HCT116 (cell line): Measurements from ENCODE around the gene CDH1. TPM values are rescaled to one million over a fixed set of nuclear protein-coding genes. Genes with fewer than 3 reads are reported as not detected.

Experiments
- ATAC-seq: fragments of 200-7000 bp; cut with Tn5 transposase; 2 replicates; pipeline ENCODE4 v1.9.1; 2020; ENCODE audit warnings: mild to moderate bottlenecking, moderate library complexity
- BruUV-seq: library from RNA; stranded (reverse); fragments of 400-500 nt; replicated peaks from 2 replicates; lab custom pipeline; 2021; lab: Mats Ljungman, UMichigan
- CTCF ChIA-PET: fragments of 300-600 bp; sonication (Branson Sonifier 250); formaldehyde crosslinking; loops from one replicate; lab custom pipeline; 2021; ENCODE audit warnings: antibody characterized with exemption; lab: Charles Lee
- POLR2A ChIA-PET: fragments of 300-600, 350-600 bp; sonication (Branson Sonifier 250); formaldehyde crosslinking; loops from one replicate; lab custom pipeline; 2021; ENCODE audit warnings: antibody characterized with exemption; lab: Charles Lee
- RAD21 ChIA-PET, 2 experiments: fragments of 300-600 bp; sonication (Branson Sonifier 250); formaldehyde crosslinking; loops; one replicate each; lab custom pipeline; 2023; ENCODE audit warnings: low total read pairs in 2 of 2; ENCODE audit not compliant: uncharacterized antibody in 2 of 2, unreplicated experiment in 2 of 2, low non-redundant PET in 1 of 2; lab: Charles Lee
- DNase-seq: peaks from one replicate; pipeline ENCODE4 v3.0.0-alpha.2; 2010; ENCODE audit warnings: low read depth, low spot score
- H2AFZ ChIP-seq: fragments of 200-600 bp; shearing (Covaris generic), sonication (generic); 2 replicates; pipeline ENCODE4 v1.6.1; 2017; ENCODE audit warnings: low read depth, mixed run types, mixed read lengths, antibody characterized with exemption, low read length; ENCODE audit not compliant: poor library complexity, severe bottlenecking
- H3K27ac ChIP-seq: 2 replicates; pipeline ENCODE4 v1.5.1; 2012; ENCODE audit warnings: low read depth, low read length
- H3K27me3 ChIP-seq: fragments of 200-600 bp; sonication (generic); 2 replicates; pipeline ENCODE4 v1.6.1; 2016; ENCODE audit warnings: mixed run types, low read length, mixed read lengths; ENCODE audit not compliant: insufficient read depth
- H3K36me3 ChIP-seq, 2 experiments: fragments of 200-500 bp in 1 of 2; fragments of 200-600 bp in 1 of 2; sonication (Bioruptor generic) in 1 of 2; sonication (generic) in 1 of 2; 2 replicates each; pipeline versions ENCODE4 v1.5.1 to v1.6.1; 2014 to 2016; ENCODE audit warnings: low read length in 2 of 2, inconsistent platforms in 1 of 2, mixed read lengths in 1 of 2, mixed run types in 1 of 2; ENCODE audit not compliant: insufficient read depth in 2 of 2, control insufficient read depth in 1 of 2
- H3K4me1 ChIP-seq, 2 experiments: fragments of 200-600 bp in 1 of 2; sonication (generic) in 1 of 2; 2 replicates each; pipeline versions ENCODE4 v1.5.1 to v1.6.1; 2012 to 2017; ENCODE audit warnings: low read length in 2 of 2, inconsistent platforms in 1 of 2, mild to moderate bottlenecking in 1 of 2, mixed read lengths in 1 of 2, mixed run types in 1 of 2, moderate library complexity in 1 of 2; ENCODE audit not compliant: insufficient read depth in 2 of 2, control insufficient read depth in 1 of 2
- H3K4me2 ChIP-seq: fragments of 200-600 bp; sonication (generic); 2 replicates; pipeline ENCODE4 v1.6.1; 2017; ENCODE audit warnings: mixed run types, low read length, mixed read lengths
- H3K4me3 ChIP-seq, 2 experiments: fragments of 200-600 bp in 1 of 2; sonication (generic) in 1 of 2; replicated peaks in 1 of 2; 2 replicates each; pipeline ENCODE4 v1.5.1; 2011 to 2016; ENCODE audit warnings: low read length in 2 of 2, control low read depth in 1 of 2, low read depth in 1 of 2, mild to moderate bottlenecking in 1 of 2, mixed read lengths in 1 of 2, mixed run types in 1 of 2
- H3K79me2 ChIP-seq: fragments of 200-600 bp; sonication (generic); 2 replicates; pipeline ENCODE4 v1.6.1; 2017; ENCODE audit warnings: mild to moderate bottlenecking, mixed run types, low read length, moderate library complexity, mixed read lengths; ENCODE audit not compliant: insufficient read depth
- H3K9ac ChIP-seq: fragments of 200-600 bp; sonication (generic); 2 replicates; pipeline ENCODE4 v1.6.1; 2016; ENCODE audit warnings: low read length, mixed read lengths
- H3K9me2 ChIP-seq: fragments of 200-600 bp; sonication (generic), shearing (Covaris generic); 2 replicates; pipeline ENCODE4 v1.6.1; 2017; ENCODE audit warnings: mixed run types, mild to moderate bottlenecking, moderate library complexity; ENCODE audit not compliant: insufficient read depth
- H3K9me3 ChIP-seq, 2 experiments: fragments of 200-500 bp in 1 of 2; fragments of 200-600 bp in 1 of 2; sonication (Bioruptor generic) in 1 of 2; sonication (generic) in 1 of 2; 2 replicates each; pipeline ENCODE4 v1.6.1; 2014 to 2017; ENCODE audit warnings: low read length in 2 of 2, mixed read lengths in 2 of 2, inconsistent platforms in 1 of 2, low read depth in 1 of 2, mild to moderate bottlenecking in 1 of 2, mixed run types in 1 of 2, moderate library complexity in 1 of 2; ENCODE audit not compliant: control insufficient read depth in 1 of 2, insufficient read depth in 1 of 2
- H4K20me1 ChIP-seq: fragments of 200-600 bp; sonication (generic), shearing (Covaris generic); 2 replicates; pipeline ENCODE4 v1.6.1; 2017; ENCODE audit warnings: mixed run types, mild to moderate bottlenecking, moderate library complexity; ENCODE audit not compliant: insufficient read depth
- ELF1 ChIP-seq: IDR thresholded peaks from 2 replicates; pipeline ENCODE4 v1.6.1; 2012; ENCODE audit warnings: low read depth, borderline replicate concordance
- EZH2phosphoT487 ChIP-seq: fragments of 200-600 bp; IDR thresholded peaks from 2 replicates; pipeline ENCODE4 v1.6.1; 2018; ENCODE audit warnings: antibody characterized with exemption, borderline replicate concordance
- FOSL1 ChIP-seq: IDR thresholded peaks from 2 replicates; pipeline ENCODE4 v1.6.1; 2012; ENCODE audit warnings: low read depth
- POLR2AphosphoS5 ChIP-seq: IDR thresholded peaks from 2 replicates; pipeline ENCODE4 v1.6.1; 2011; ENCODE audit warnings: mild to moderate bottlenecking, low read depth, low read length, moderate library complexity
- RAD21 ChIP-seq: IDR thresholded peaks from 2 replicates; pipeline ENCODE4 v1.6.1; 2012; ENCODE audit warnings: low read depth, mild to moderate bottlenecking
- YY1 ChIP-seq: IDR thresholded peaks from 2 replicates; pipeline ENCODE4 v1.6.1; 2011; ENCODE audit warnings: low read length, low read depth, moderate library complexity, mild to moderate bottlenecking; ENCODE audit not compliant: insufficient replicate concordance; ENCODE audit errors: extremely low read depth
- ZNF274 ChIP-seq: fragments of 200-500 bp; sonication (Bioruptor generic); IDR thresholded peaks from 2 replicates; pipeline ENCODE4 v1.6.1; 2014; ENCODE audit warnings: mild to moderate bottlenecking, low read depth, low read length, inconsistent platforms
- intact Hi-C: fragments of 100-400 bp; cut with micrococcal nuclease; formaldehyde crosslinking; loops from 2 replicates; pipeline ENCODE4 v1.10.0; 2022
- total RNA-seq: library from RNA; stranded (reverse); gene quantifications from one replicate; pipeline ENCODE4 v1.2.1, GENCODE V29; 2021; ENCODE audit not compliant: unreplicated experiment
- TF ChIP-seq, protein P1 (sequence below): IDR thresholded peaks from 2 replicates; pipeline ENCODE4 v1.6.1; 2011; ENCODE audit warnings: mild to moderate bottlenecking, low read length, moderate library complexity; ENCODE audit not compliant: insufficient replicate concordance; ENCODE audit errors: extremely low read depth
- TF ChIP-seq, protein P2 (sequence below), 3 experiments: fragments of 200-600 bp in 1 of 3; sonication (generic) in 1 of 3; IDR thresholded peaks in 2 of 3; conservative IDR thresholded peaks in 1 of 3; 2 replicates each; pipeline ENCODE4 v1.5.1; 2012 to 2017; ENCODE audit warnings: low read depth in 2 of 3, low read length in 2 of 3, antibody characterized with exemption in 1 of 3, borderline replicate concordance in 1 of 3, control low read depth in 1 of 3, mild to moderate bottlenecking in 1 of 3, mixed read lengths in 1 of 3, mixed run types in 1 of 3, moderate library complexity in 1 of 3; ENCODE audit not compliant: insufficient read depth in 1 of 3

CDH1 gene
- total RNA-seq, 1 experiment from 2014 or later, result 73.2 TPM

DNA sequence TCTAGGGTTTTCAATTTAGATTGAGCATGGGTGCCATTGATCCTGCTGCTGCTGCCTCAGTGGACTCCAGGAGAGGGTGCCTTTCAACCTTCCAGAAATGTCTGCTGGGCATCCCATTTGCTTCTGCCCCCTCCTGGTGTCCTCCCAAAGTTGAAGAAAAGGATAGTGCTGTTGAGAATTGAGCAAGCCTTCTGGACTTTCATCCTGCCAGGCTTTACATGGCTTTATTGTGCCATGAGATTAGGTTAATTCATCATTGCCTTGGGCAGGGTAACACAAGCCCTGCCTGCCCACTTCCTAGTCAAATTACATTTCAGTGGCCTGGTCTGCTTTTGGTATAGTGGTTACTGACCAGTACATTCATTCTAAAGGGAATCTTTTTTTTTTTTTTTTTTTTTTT lies 88.3 kb downstream of the CDH1 start:
- CTCF ChIA-PET, result no interaction called here
- ATAC-seq, result no peak
- BruUV-seq, result no TSS peak

DNA sequence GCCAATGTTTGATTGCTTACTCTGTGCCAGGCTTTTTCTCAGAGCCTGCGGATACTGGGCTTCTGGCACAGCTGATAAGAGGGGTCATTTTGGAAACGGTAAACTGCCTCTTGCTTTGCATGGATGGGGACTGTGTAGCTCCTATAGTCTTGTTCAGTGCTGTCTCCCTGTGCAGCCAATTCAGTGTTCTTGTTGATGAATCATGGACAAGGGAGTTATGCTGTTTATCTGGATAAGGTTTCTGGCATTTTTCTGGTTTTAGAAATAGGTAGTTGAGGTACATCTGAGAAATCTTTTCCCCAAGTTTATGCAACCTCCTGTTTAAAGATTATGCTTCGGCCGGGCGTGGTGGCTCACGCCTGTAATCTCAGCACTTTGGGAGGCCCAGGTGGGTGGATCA lies 89.6 kb downstream of the CDH1 start:
- no peak for DNase-seq
- Histone ChIP-seq H3K9me2 (no peaks in the 10 kb centered on the region), H4K20me1 (no peaks in the 10 kb centered on the region)
- CTCF ChIA-PET, result no interaction called here
- TF ChIP-seq YY1, result no peak
- TF ChIP-seq POLR2AphosphoS5, result no peak
- no peak for TF ChIP-seq EZH2phosphoT487
- no peak for TF ChIP-seq ELF1
- TF ChIP-seq, protein P1, sequence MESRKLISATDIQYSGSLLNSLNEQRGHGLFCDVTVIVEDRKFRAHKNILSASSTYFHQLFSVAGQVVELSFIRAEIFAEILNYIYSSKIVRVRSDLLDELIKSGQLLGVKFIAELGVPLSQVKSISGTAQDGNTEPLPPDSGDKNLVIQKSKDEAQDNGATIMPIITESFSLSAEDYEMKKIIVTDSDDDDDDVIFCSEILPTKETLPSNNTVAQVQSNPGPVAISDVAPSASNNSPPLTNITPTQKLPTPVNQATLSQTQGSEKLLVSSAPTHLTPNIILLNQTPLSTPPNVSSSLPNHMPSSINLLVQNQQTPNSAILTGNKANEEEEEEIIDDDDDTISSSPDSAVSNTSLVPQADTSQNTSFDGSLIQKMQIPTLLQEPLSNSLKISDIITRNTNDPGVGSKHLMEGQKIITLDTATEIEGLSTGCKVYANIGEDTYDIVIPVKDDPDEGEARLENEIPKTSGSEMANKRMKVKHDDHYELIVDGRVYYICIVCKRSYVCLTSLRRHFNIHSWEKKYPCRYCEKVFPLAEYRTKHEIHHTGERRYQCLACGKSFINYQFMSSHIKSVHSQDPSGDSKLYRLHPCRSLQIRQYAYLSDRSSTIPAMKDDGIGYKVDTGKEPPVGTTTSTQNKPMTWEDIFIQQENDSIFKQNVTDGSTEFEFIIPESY, result no peak
- no peak for TF ChIP-seq FOSL1
- no peak for TF ChIP-seq ZNF274
- TF ChIP-seq, all 23 proteins: peak for 0
- Histone ChIP-seq H3K9ac (no peak overlapping the region), H3K79me2 (no peaks in the 10 kb centered on the region), H3K4me3 (no peak overlapping the region), H3K36me3 (peaks cover 27 to 34% of the 10 kb centered on the region in 2 experiments), H3K27me3 (no peaks in the 10 kb centered on the region), H3K27ac (no peak overlapping the region), H2AFZ (no peak overlapping the region), H3K4me1 (no peaks in the 10 kb centered on the region; a peak in 1 of 4 replicates), H3K4me2 (no peak overlapping the region), H3K9me3 (no peaks in the 10 kb centered on the region)
- ChIA-PET RAD21 (no interaction called here), POLR2A (no interaction called here)
- ATAC-seq, result no peak
- no TSS peak for BruUV-seq
- intact Hi-C loops, result no loop called here

More for the DNA sequence above, 88.3 kb downstream of the CDH1 start:
- Histone ChIP-seq H3K4me1 (no peaks in the 10 kb centered on the region), H3K9me2 (no peaks in the 10 kb centered on the region), H3K36me3 (peaks cover 24 to 30% of the 10 kb centered on the region in 2 experiments), H3K4me2 (no peak overlapping the region), H3K4me3 (no peak overlapping the region)
- no peak for DNase-seq
- POLR2A ChIA-PET, result no interaction called here
- intact Hi-C loops, result no loop called here
- TF ChIP-seq, protein P2, sequence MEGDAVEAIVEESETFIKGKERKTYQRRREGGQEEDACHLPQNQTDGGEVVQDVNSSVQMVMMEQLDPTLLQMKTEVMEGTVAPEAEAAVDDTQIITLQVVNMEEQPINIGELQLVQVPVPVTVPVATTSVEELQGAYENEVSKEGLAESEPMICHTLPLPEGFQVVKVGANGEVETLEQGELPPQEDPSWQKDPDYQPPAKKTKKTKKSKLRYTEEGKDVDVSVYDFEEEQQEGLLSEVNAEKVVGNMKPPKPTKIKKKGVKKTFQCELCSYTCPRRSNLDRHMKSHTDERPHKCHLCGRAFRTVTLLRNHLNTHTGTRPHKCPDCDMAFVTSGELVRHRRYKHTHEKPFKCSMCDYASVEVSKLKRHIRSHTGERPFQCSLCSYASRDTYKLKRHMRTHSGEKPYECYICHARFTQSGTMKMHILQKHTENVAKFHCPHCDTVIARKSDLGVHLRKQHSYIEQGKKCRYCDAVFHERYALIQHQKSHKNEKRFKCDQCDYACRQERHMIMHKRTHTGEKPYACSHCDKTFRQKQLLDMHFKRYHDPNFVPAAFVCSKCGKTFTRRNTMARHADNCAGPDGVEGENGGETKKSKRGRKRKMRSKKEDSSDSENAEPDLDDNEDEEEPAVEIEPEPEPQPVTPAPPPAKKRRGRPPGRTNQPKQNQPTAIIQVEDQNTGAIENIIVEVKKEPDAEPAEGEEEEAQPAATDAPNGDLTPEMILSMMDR (IDR thresholded peaks at IDR 0.05 in 2 of 3, conservative IDR thresholded peaks at IDR 0.05 in 1 of 3; ENCODE audit: borderline replicate concordance in 1 of 3, insufficient read depth in 1 of 3, low read depth in 2 of 3, low read length in 2 of 3), result 0 out of 6 replicates have a peak, but pooled peaks have one; percentile 5 to 22 (median 13)
- no peak for TF ChIP-seq RAD21
- TF ChIP-seq, all 23 proteins: peak for 1
- H4K20me1 ChIP-seq, result no peaks in the 10 kb centered on the region
- H3K9me3 ChIP-seq, result no peaks in the 10 kb centered on the region
- RAD21 ChIA-PET, result no interaction called here
- no peak overlapping the region for H3K27ac ChIP-seq
- no peak overlapping the region for H2AFZ ChIP-seq
- no peaks in the 10 kb centered on the region for H3K79me2 ChIP-seq
- H3K9ac ChIP-seq, result no peak overlapping the region
- H3K27me3 ChIP-seq, result no peaks in the 10 kb centered on the region
